Fibroblast of villous mesenchyme (primary cell): ENCODE data around the gene ACAP1. TPM values are rescaled to one million over a fixed set of nuclear protein-coding genes. Genes with fewer than 3 reads are reported as not detected.

ENCODE experiments used
- DNase-seq: peaks from one replicate; pipeline ENCODE4 v3.0.0-alpha.2; 2010; ENCODE audit warnings: low read depth
- H3K4me3 ChIP-seq: 2 replicates; pipeline ENCODE4 v1.5.1; 2011; ENCODE audit warnings: low read depth, mild to moderate bottlenecking, low read length
- CTCF ChIP-seq: IDR thresholded peaks from 2 replicates; pipeline ENCODE4 v1.5.1; 2012; ENCODE audit warnings: low read depth, mild to moderate bottlenecking, low read length; ENCODE audit not compliant: insufficient read depth
- total RNA-seq: library from RNA; depleted of rRNA; stranded (reverse); fragments of >200 nt; gene quantifications from 2 replicates; pipeline ENCODE4 v1.2.3, GENCODE V29; 2012

Gene ACAP1
- total RNA-seq, 1 donor = 3.9 TPM

- TF ChIP-seq CTCF = no peak
- no peak overlapping the region for H3K4me3 ChIP-seq
- DNase-seq = no peak
These were observed 18.0 kb upstream of the ACAP1 start for GRCh38 chr17:7318121-7318860.

GRCh38 chr17:7321466-7321865, 14.9 kb upstream of the ACAP1 start:
- DNase-seq = no peak
- TF ChIP-seq CTCF = no peak
- no peak overlapping the region for H3K4me3 ChIP-seq

GRCh38 chr17:7322520-7323194, 13.7 kb upstream of the ACAP1 start:
- DNase-seq = no peak
- TF ChIP-seq CTCF = no peak
- no peak overlapping the region for H3K4me3 ChIP-seq

- H3K4me3 ChIP-seq = no peak overlapping the region
- peak; percentile 86 for TF ChIP-seq CTCF
- DNase-seq = peak; percentile 31
These were observed 12.4 kb upstream of the ACAP1 start for GRCh38 chr17:7323731-7324437.

DNA sequence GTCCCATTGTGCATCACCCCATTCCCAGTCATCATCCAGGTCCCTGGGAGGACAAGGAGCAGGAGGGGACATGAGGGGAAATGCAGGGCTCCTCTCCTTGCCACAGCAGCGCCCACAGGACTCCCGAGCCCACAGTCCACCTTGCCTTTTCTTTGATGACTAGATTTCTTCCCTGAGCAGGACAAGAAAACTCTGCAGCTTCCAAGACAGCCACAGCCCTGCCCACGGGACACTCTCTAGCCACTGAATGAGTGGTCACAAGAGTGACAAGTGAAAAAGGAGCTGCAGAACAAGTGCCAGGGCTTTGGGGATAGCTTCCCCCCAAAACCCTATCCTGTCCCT, 11.9 kb upstream of the ACAP1 start:
- DNase-seq = no peak
- H3K4me3 ChIP-seq = no peak overlapping the region
- TF ChIP-seq CTCF = no peak

GRCh38 chr17:7325031-7325528, 11.2 kb upstream of the ACAP1 start:
- no peak for TF ChIP-seq CTCF
- H3K4me3 ChIP-seq = no peak overlapping the region
- DNase-seq = no peak
